Measurements from ENCODE around the gene PDIK1L. TPM values are rescaled to one million over a fixed set of nuclear protein-coding genes. Genes with fewer than 3 reads are reported as not detected.

The PDIK1L gene
- total RNA-seq, 3 donors from 2014 or later, result 9.2 to 17.3 (median 9.3) TPM

- intact Hi-C loops (cut with DNase I; ENCODE audit: low total_unique reads), result loop anchor here (10.0 kb wide), 1 partner anchor 66 kb away; the partner anchor contains the start of gene CEP85
- Histone ChIP-seq H3K4me3 (peak within 1 kb of the TSS; percentile 76 to 89 (median 80)), H3K27me3 (no peaks in the 10 kb centered on the region), H3K27ac (peak within 1 kb of the TSS; percentile 87 to 89), H3K36me3 (no peaks in the 10 kb centered on the region), H3K4me1 (no peaks in the 10 kb centered on the region), H3K9me3 (no peaks in the 10 kb centered on the region)
- DNase-seq (ENCODE audit: low spot score in 2 of 2), result no peak
- TF ChIP-seq, protein P1, sequence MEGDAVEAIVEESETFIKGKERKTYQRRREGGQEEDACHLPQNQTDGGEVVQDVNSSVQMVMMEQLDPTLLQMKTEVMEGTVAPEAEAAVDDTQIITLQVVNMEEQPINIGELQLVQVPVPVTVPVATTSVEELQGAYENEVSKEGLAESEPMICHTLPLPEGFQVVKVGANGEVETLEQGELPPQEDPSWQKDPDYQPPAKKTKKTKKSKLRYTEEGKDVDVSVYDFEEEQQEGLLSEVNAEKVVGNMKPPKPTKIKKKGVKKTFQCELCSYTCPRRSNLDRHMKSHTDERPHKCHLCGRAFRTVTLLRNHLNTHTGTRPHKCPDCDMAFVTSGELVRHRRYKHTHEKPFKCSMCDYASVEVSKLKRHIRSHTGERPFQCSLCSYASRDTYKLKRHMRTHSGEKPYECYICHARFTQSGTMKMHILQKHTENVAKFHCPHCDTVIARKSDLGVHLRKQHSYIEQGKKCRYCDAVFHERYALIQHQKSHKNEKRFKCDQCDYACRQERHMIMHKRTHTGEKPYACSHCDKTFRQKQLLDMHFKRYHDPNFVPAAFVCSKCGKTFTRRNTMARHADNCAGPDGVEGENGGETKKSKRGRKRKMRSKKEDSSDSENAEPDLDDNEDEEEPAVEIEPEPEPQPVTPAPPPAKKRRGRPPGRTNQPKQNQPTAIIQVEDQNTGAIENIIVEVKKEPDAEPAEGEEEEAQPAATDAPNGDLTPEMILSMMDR (IDR thresholded peaks at IDR 0.05), result no peak
- TF ChIP-seq POLR2A (IDR thresholded peaks at IDR 0.05), result no peak
- TF ChIP-seq POLR2AphosphoS5 (IDR thresholded peaks at IDR 0.05), result no peak
Observed at GRCh38 chr1:26168410-26169197, 57.0 kb downstream of the PDIK1L start, which contains the start of gene C1orf232. Gene C1orf232 (minus strand): TSS chr1:26168963. CDS start chr1:26168499, 464 bp downstream.

DNA sequence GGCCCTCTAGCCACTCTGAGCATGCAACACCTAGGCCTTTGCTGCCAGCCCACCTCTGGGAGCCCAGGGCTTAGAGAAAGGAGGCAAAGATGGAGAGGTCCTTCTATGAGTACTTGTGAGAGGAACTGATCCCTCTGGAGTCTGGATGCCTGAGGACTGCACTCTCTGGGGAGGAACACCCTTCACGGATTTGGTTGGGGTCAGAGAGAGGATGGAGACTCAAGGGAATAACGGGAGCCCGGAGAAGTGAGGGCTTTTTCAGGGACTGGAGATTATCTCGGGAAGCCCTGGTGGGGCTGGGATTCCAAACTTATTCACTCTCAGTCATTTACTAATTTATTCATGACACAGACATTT lies 57.6 kb downstream of the PDIK1L start:
- Histone ChIP-seq H3K27ac (peak overlapping the region; percentile 87 to 89), H3K4me3 (peak overlapping the region; percentile 76 to 89 (median 80)), H3K4me1 (no peaks in the 10 kb centered on the region)

GRCh38 chr1:26169669-26170471 lies 58.2 kb downstream of the PDIK1L start, which contains the start of gene ZNF593:
Gene ZNF593 (plus strand): TSS chr1:26169908. CDS start chr1:26169984, 76 bp downstream.
- peak within 1 kb of the TSS; percentile 87 to 89 for H3K27ac ChIP-seq
- TF ChIP-seq, protein P1 (IDR thresholded peaks at IDR 0.05), result peak; percentile 93 to 94 (median 94)
- TF ChIP-seq POLR2AphosphoS5 (IDR thresholded peaks at IDR 0.05) (peak; percentile 78 to 88 (median 87)), POLR2A (IDR thresholded peaks at IDR 0.05) (peak; percentile 52)
- peak; percentile 88 to 93 for DNase-seq (ENCODE audit: low spot score in 2 of 2)
- intact Hi-C loops (cut with DNase I; ENCODE audit: low total_unique reads), result loop anchor here (10.0 kb wide), 1 partner anchor 65 kb away; the partner anchor contains the start of gene CEP85
- no peaks in the 10 kb centered on the region for H3K4me1 ChIP-seq
- no peaks in the 10 kb centered on the region for H3K27me3 ChIP-seq
- no peaks in the 10 kb centered on the region for H3K9me3 ChIP-seq
- peak within 1 kb of the TSS; percentile 76 to 89 (median 80) for H3K4me3 ChIP-seq
- no peaks in the 10 kb centered on the region for H3K36me3 ChIP-seq

More for the DNA sequence above, 57.6 kb downstream of the PDIK1L start:
- intact Hi-C loops (cut with DNase I; ENCODE audit: low total_unique reads), result loop anchor here (10.0 kb wide), 1 partner anchor 66 kb away; the partner anchor contains the start of gene CEP85
- Histone ChIP-seq H3K36me3 (no peaks in the 10 kb centered on the region), H3K9me3 (no peaks in the 10 kb centered on the region), H3K27me3 (no peaks in the 10 kb centered on the region)
- DNase-seq (ENCODE audit: low spot score in 2 of 2), result no peak
- no peak for TF ChIP-seq POLR2A (IDR thresholded peaks at IDR 0.05)
- no peak for TF ChIP-seq POLR2AphosphoS5 (IDR thresholded peaks at IDR 0.05)
- TF ChIP-seq, protein P1 (IDR thresholded peaks at IDR 0.05), result no peak

GRCh38 chr1:26170472-26170821 lies 58.8 kb downstream of the PDIK1L start:
- H3K4me1 ChIP-seq, result no peaks in the 10 kb centered on the region
- H3K27me3 ChIP-seq, result no peaks in the 10 kb centered on the region
- peak overlapping the region; percentile 76 to 89 (median 80) for H3K4me3 ChIP-seq
- TF ChIP-seq, protein P1 (IDR thresholded peaks at IDR 0.05), result no peak
- TF ChIP-seq POLR2AphosphoS5 (IDR thresholded peaks at IDR 0.05) (no peak), POLR2A (IDR thresholded peaks at IDR 0.05) (no peak)
- H3K36me3 ChIP-seq, result no peaks in the 10 kb centered on the region
- intact Hi-C loops (cut with DNase I; ENCODE audit: low total_unique reads), result no loop called here
- H3K27ac ChIP-seq, result peak overlapping the region; percentile 87 to 89
- no peaks in the 10 kb centered on the region for H3K9me3 ChIP-seq
- no peak for DNase-seq (ENCODE audit: low spot score in 2 of 2)

All from breast epithelium (tissue), 4 donors.